Adrenal gland (tissue), 12 donors: Measurements from ENCODE around the gene CDHR2. TPM values are rescaled to one million over a fixed set of nuclear protein-coding genes. Genes with fewer than 3 reads are reported as not detected.

Source experiments
- DNase-seq, 7 donors: peaks; one replicate each; pipeline ENCODE4 v3.0.0-alpha.2; 2019 to 2020
- H3K27ac ChIP-seq, 5 donors: fragments of 200-600 bp; sonication (generic) in 4 of 5; 1 replicate in 3 of 5; 2 replicates in 2 of 5; pipeline versions ENCODE4 v1.5.1 to v1.8.0; 2016 to 2020; ENCODE audit warnings: mild to moderate bottlenecking in 1 of 5
- H3K27me3 ChIP-seq: fragments of 200-600 bp; 2 replicates; pipeline ENCODE4 v1.8.0; 2021
- H3K36me3 ChIP-seq, 2 donors: fragments of 200-600 bp; replicated peaks in 1 of 2; 1 replicate in 1 of 2; 2 replicates in 1 of 2; pipeline versions ENCODE4 v1.5.1 to v1.8.0; 2018 to 2022
- H3K4me1 ChIP-seq, 2 donors: fragments of 200-600 bp; replicated peaks in 1 of 2; 1 replicate in 1 of 2; 2 replicates in 1 of 2; pipeline versions ENCODE4 v1.5.1 to v1.8.0; 2018 to 2021
- H3K4me3 ChIP-seq, 4 donors: fragments of 200-600 bp; sonication (generic) in 3 of 4; one replicate each; pipeline ENCODE4 v1.5.1; 2016 to 2018
- H3K9me3 ChIP-seq, 3 donors: fragments of 200-600 bp; sonication (generic) in 1 of 3; replicated peaks in 1 of 3; 1 replicate in 2 of 3; 2 replicates in 1 of 3; pipeline versions ENCODE4 v1.5.1 to v1.8.0; 2016 to 2021
- CTCF ChIP-seq, 6 experiments: fragments of 450-650 bp in 4 of 6; fragments of 200-600 bp in 2 of 6; sonication (generic) in 1 of 6; IDR thresholded peaks; 1 replicate in 5 of 6; 2 replicates in 1 of 6; pipeline versions ENCODE4 v1.5.1 to v1.8.0; 2016 to 2021; ENCODE audit warnings: antibody characterized with exemption in 6 of 6, mild to moderate bottlenecking in 2 of 6, moderate library complexity in 1 of 6
- POLR2A ChIP-seq, 2 donors: fragments of 450-650 bp; IDR thresholded peaks; one replicate each; pipeline ENCODE4 v1.6.1; 2017; ENCODE audit warnings: antibody characterized with exemption in 2 of 2, mild to moderate bottlenecking in 2 of 2, moderate library complexity in 1 of 2
- WGBS, 4 donors: extraction: QIAGEN DNeasy Blood & Tissue Kit in 2 of 4; methylation state at CpG; one replicate each; pipeline versions ENCODE4 v1.1.5 to v1.1.7; 2013 to 2017; 5-methylcytosine and 5-hydroxymethylcytosine counted together
- intact Hi-C, 2 donors: fragments of 100-400 bp; cut with DNase I; formaldehyde crosslinking; loops; one replicate each; pipeline versions ENCODE4 v1.14.1 to v1.15.0; 2022 to 2023
- polyA plus RNA-seq, 3 donors: library from polyadenylated mRNA; stranded (reverse); fragments of 200-250 nt in 2 of 3; fragments of 350-450 nt in 1 of 3; fragmentation: Illumina TruSeq in 1 of 3; extraction: RNeasy Lipid Tissue Mini Kit (QIAGEN cat#74804) in 1 of 3; gene quantifications; one replicate each; pipeline ENCODE4 v1.2.3, GENCODE V29; 2013 to 2014
- total RNA-seq, 9 donors: library from RNA; depleted of rRNA in 4 of 9; stranded (reverse); fragments of >200 nt in 4 of 9; fragments of 120-200 nt in 1 of 9; fragmentation: NEBNext Ultra II Directional in 1 of 9; extraction: Animal tissue kit (Norgen Biotek cat#: 25700) in 1 of 9; gene quantifications; one replicate each; pipeline versions ENCODE4 v1.1.0 to v1.2.4, GENCODE V29; 2013 to 2023
- donor health status: healthy with polysubstance abuse.
- donor health status: Bipolar disorder and iron deficiency.
- donor health status: DM: yes; HTN: yes; CAD: no.
- donor health status: DM: no; HTN: no; CAD: no.
- donor health status: DM: no; HTN: no; CAD: no.
- donor health status: DM: yes; HTN: yes; CAD: no.

Gene CDHR2
- total and polyA plus RNA-seq, 12 donors: under 0.01 to 0.55 (median 0.15) TPM; not detected in 2

GRCh38 chr5:176578391-176578808 is 29.3 kb downstream of the CDHR2 start:
- TF ChIP-seq POLR2A (IDR thresholded peaks at IDR 0.05): no peak
- TF ChIP-seq CTCF (IDR thresholded peaks at IDR 0.05): peak; percentile 24 to 67 (median 56)
- Histone ChIP-seq H3K9me3 (no peaks in the 10 kb centered on the region), H3K27me3 (no peaks in the 10 kb centered on the region), H3K36me3 (no peaks in the 10 kb centered on the region), H3K4me1 (no peaks in the 10 kb centered on the region), H3K4me3 (no peak overlapping the region), H3K27ac (no peak overlapping the region)
- peak; percentile 47 to 86 (median 70) for DNase-seq
- intact Hi-C loops: no loop called here
- 26 to 35% (median 31%) methylated on average over 4 to 15 of the region's 15 CpGs for WGBS, 4 donors

GRCh38 chr5:176579323-176579722 is 30.2 kb downstream of the CDHR2 start:
- Histone ChIP-seq H3K9me3 (no peaks in the 10 kb centered on the region), H3K36me3 (no peaks in the 10 kb centered on the region), H3K4me3 (no peak overlapping the region), H3K27me3 (no peaks in the 10 kb centered on the region), H3K4me1 (no peaks in the 10 kb centered on the region), H3K27ac (no peak overlapping the region)
- TF ChIP-seq CTCF (IDR thresholded peaks at IDR 0.05) (no peak), POLR2A (IDR thresholded peaks at IDR 0.05) (no peak)
- DNase-seq: no peak
- 48 to 59% (median 58%) methylated on average over 4 of the region's 4 CpGs for WGBS, 4 donors
- intact Hi-C loops: no loop called here

GRCh38 chr5:176581361-176581760 is 32.2 kb downstream of the CDHR2 start:
- Histone ChIP-seq H3K36me3 (no peaks in the 10 kb centered on the region), H3K4me1 (no peaks in the 10 kb centered on the region), H3K9me3 (no peaks in the 10 kb centered on the region), H3K27me3 (no peaks in the 10 kb centered on the region), H3K4me3 (no peak overlapping the region), H3K27ac (no peak overlapping the region)
- no peak for DNase-seq
- intact Hi-C loops: no loop called here
- 91 to 95% (median 92%) methylated on average over 4 to 12 of the region's 12 CpGs for WGBS, 4 donors
- TF ChIP-seq CTCF (IDR thresholded peaks at IDR 0.05): no peak
- no peak for TF ChIP-seq POLR2A (IDR thresholded peaks at IDR 0.05)

GRCh38 chr5:176583076-176583475 is 33.9 kb downstream of the CDHR2 start:
- no peak for TF ChIP-seq CTCF (IDR thresholded peaks at IDR 0.05)
- TF ChIP-seq POLR2A (IDR thresholded peaks at IDR 0.05): no peak
- H3K4me1 ChIP-seq: no peaks in the 10 kb centered on the region
- intact Hi-C loops: no loop called here
- no peak overlapping the region for H3K4me3 ChIP-seq
- no peak overlapping the region for H3K27ac ChIP-seq
- no peaks in the 10 kb centered on the region for H3K9me3 ChIP-seq
- WGBS, 4 donors: 59 to 69% (median 66%) methylated on average over 4 of the region's 4 CpGs
- no peaks in the 10 kb centered on the region for H3K36me3 ChIP-seq
- peak; percentile 49 to 74 (median 69) for DNase-seq
- no peaks in the 10 kb centered on the region for H3K27me3 ChIP-seq
